Measurements from ENCODE around the gene ALDH1L2. TPM values are rescaled to one million over a fixed set of nuclear protein-coding genes. Genes with fewer than 3 reads are reported as not detected.

The ALDH1L2 gene
- total RNA-seq, 1 experiment from 2014 or later = 1.9 TPM

DNA sequence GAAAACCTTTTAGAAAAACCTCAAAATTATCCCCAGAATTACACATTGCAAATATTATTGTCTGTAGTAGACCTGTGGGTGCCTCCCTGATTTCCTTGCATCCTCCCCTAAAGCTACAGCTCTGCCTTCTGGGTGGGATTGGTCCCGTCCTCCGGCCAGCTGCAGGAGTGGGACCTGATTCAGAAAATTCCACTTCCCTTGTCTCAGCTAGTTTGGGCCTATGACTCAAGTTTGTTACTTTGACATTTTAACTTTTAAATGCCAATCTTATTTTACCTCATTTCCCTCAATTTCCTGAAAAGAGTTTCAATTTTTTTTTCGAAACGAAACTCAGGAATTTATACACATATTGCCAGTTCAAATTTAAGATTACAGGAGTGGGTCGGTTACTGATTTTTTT lies 113.0 kb downstream of the ALDH1L2 start:
- H3K4me3 Mint-ChIP-seq = no peak overlapping the region
- Histone ChIP-seq H4K8ac (replicated peaks; ENCODE audit: insufficient read length, low read depth, low read length) (no peak overlapping the region), H3K79me2 (ENCODE audit: insufficient read depth, low read length) (no peaks in the 10 kb centered on the region), H2BK20ac (ENCODE audit: low read depth, low read length, poor library complexity, severe bottlenecking) (no peak overlapping the region), H3K4me2 (ENCODE audit: insufficient read depth, insufficient read length, low read length) (no peak overlapping the region), H4K91ac (ENCODE audit: insufficient read length, low read depth, low read length) (no peak overlapping the region), H3K27ac (ENCODE audit: insufficient read length, low read depth, low read length) (no peak overlapping the region), H2AK5ac (ENCODE audit: insufficient read length, low read length) (no peak overlapping the region), H3K18ac (ENCODE audit: insufficient read length, low read depth, low read length) (no peak overlapping the region), H3K9me3 (ENCODE audit: control insufficient read depth, low read depth, low read length) (no peaks in the 10 kb centered on the region), H3K14ac (ENCODE audit: insufficient read depth, low read length) (no peak overlapping the region), H3K27me3 (ENCODE audit: insufficient read depth, low read length) (no peaks in the 10 kb centered on the region), H3K79me1 (ENCODE audit: insufficient read depth, low read depth, low read length, poor library complexity, severe bottlenecking) (no peaks in the 10 kb centered on the region), H3K56ac (ENCODE audit: insufficient read length, low read depth, low read length) (no peak overlapping the region), H3K9ac (ENCODE audit: extremely low read depth, insufficient read length, low read length) (no peak overlapping the region), H4K5ac (ENCODE audit: insufficient read length, low read depth, low read length) (no peak overlapping the region), H2BK15ac (ENCODE audit: low read depth, low read length) (no peak overlapping the region), H3K4ac (ENCODE audit: low read depth, low read length) (no peak overlapping the region), H2AFZ (ENCODE audit: low read length) (no peak overlapping the region), H2BK120ac (ENCODE audit: low read depth, low read length, poor library complexity, severe bottlenecking) (no peak overlapping the region), H3T11ph (ENCODE audit: low read length) (no peak overlapping the region), H3K23ac (ENCODE audit: insufficient read length, low read depth, low read length) (no peak overlapping the region), H2BK12ac (ENCODE audit: insufficient read length, low read depth, low read length) (no peak overlapping the region), H3K4me1 (ENCODE audit: insufficient read depth, low read length) (no peaks in the 10 kb centered on the region), H2BK5ac (ENCODE audit: insufficient read length, low read length) (no peak overlapping the region), H3K23me2 (ENCODE audit: insufficient read length, low read depth, low read length, poor library complexity, severe bottlenecking) (no peaks in the 10 kb centered on the region), H4K20me1 (ENCODE audit: control insufficient read depth, insufficient read depth, insufficient read length) (no peaks in the 10 kb centered on the region)
- H3K27ac Mint-ChIP-seq = no peak overlapping the region
- no peaks in the 10 kb centered on the region for H3K4me1 Mint-ChIP-seq
- H3K9me3 Mint-ChIP-seq = no peaks in the 10 kb centered on the region; a peak in 1 of 5 replicates
- TF ChIP-seq, protein P1, sequence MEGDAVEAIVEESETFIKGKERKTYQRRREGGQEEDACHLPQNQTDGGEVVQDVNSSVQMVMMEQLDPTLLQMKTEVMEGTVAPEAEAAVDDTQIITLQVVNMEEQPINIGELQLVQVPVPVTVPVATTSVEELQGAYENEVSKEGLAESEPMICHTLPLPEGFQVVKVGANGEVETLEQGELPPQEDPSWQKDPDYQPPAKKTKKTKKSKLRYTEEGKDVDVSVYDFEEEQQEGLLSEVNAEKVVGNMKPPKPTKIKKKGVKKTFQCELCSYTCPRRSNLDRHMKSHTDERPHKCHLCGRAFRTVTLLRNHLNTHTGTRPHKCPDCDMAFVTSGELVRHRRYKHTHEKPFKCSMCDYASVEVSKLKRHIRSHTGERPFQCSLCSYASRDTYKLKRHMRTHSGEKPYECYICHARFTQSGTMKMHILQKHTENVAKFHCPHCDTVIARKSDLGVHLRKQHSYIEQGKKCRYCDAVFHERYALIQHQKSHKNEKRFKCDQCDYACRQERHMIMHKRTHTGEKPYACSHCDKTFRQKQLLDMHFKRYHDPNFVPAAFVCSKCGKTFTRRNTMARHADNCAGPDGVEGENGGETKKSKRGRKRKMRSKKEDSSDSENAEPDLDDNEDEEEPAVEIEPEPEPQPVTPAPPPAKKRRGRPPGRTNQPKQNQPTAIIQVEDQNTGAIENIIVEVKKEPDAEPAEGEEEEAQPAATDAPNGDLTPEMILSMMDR (conservative IDR thresholded peaks at IDR 0.05) = no peak
- H3K36me3 Mint-ChIP-seq (ENCODE audit: insufficient read depth in 1 of 3, low read depth in 3 of 3) = no peaks in the 10 kb centered on the region
- DNase-seq = no peak
- WGBS (ENCODE audit: extremely low coverage, insufficient read length, low lambda C conversion rate) = no CpG with 5 or more reads among the region's 5 CpGs
- no peaks in the 10 kb centered on the region for H3K27me3 Mint-ChIP-seq (ENCODE audit: low read depth)

Other genes with a start within 250 kb of the ALDH1L2 start
- gene SLC41A2, start 126.2 kb downstream of the ALDH1L2 start, total RNA-seq (2021) = 4.3 and 4.6 TPM in 2 replicates
- 49.3 and 54.1 TPM in 2 replicates for gene NOPCHAP1, start 98.1 kb downstream of the ALDH1L2 start, total RNA-seq (2021)
- 41.2 and 45.3 TPM in 2 replicates for gene WASHC4, start 23.3 kb upstream of the ALDH1L2 start, total RNA-seq (2021)
- gene APPL2, start 151.7 kb upstream of the ALDH1L2 start, total RNA-seq (2021) = 17.0 and 18.5 TPM in 2 replicates
- 34.9 and 37.9 TPM in 2 replicates for gene C12orf75, start 246.2 kb upstream of the ALDH1L2 start, total RNA-seq (2021)

Measured in H9 (cell line).